Tibial artery (tissue), 4 donors: Measurements from ENCODE around the gene INCA1.

ENCODE experiments used
- DNase-seq, 2 donors: peaks; one replicate each; pipeline ENCODE4 v3.0.0-alpha.2; 2019
- H3K27ac ChIP-seq, 2 donors: fragments of 200-600 bp; sonication (generic) in 1 of 2; 1 replicate in 1 of 2; 2 replicates in 1 of 2; pipeline ENCODE4 v1.5.1; 2018 to 2019; ENCODE audit warnings: mild to moderate bottlenecking in 1 of 2
- H3K27me3 ChIP-seq, 2 donors: fragments of 200-600 bp; sonication (generic) in 1 of 2; one replicate each; pipeline versions ENCODE4 v1.5.1 to v1.6.0; 2016 to 2019
- H3K36me3 ChIP-seq, 3 donors: fragments of 200-600 bp; sonication (generic) in 2 of 3; one replicate each; pipeline ENCODE4 v1.5.1; 2016 to 2019; ENCODE audit warnings: mild to moderate bottlenecking in 2 of 3
- H3K4me1 ChIP-seq, 4 donors: fragments of 200-600 bp; sonication (generic) in 2 of 4; 1 replicate in 3 of 4; 2 replicates in 1 of 4; pipeline ENCODE4 v1.5.1; 2016 to 2019
- H3K4me3 ChIP-seq, 2 donors: fragments of 200-600 bp; sonication (generic) in 1 of 2; 1 replicate in 1 of 2; 2 replicates in 1 of 2; pipeline ENCODE4 v1.5.1; 2018 to 2019; ENCODE audit warnings: mild to moderate bottlenecking in 2 of 2
- H3K9me3 ChIP-seq, 3 donors: fragments of 200-600 bp; sonication (generic) in 1 of 3; one replicate each; pipeline ENCODE4 v1.5.1; 2016 to 2019
- intact Hi-C: fragments of 100-400 bp; cut with DNase I; formaldehyde crosslinking; loops from one replicate; pipeline ENCODE4 v1.15.0; 2023; ENCODE audit warnings: low total_unique reads
- TF ChIP-seq, protein P1 (sequence below), 2 experiments: fragments of 200-600 bp in 1 of 2; fragments of 450-650 bp in 1 of 2; IDR thresholded peaks; one replicate each; pipeline ENCODE4 v1.5.1; 2017 to 2019; ENCODE audit warnings: antibody characterized with exemption in 2 of 2, mild to moderate bottlenecking in 1 of 2, moderate library complexity in 1 of 2

The INCA1 gene

GRCh38 chr17:5022171-5022711, 24.9 kb upstream of the INCA1 start:
- DNase-seq, result no peak
- Histone ChIP-seq H3K36me3 (peaks cover 53 to 78% (median 78%) of the 10 kb centered on the region in 3 donors), H3K27me3 (no peaks in the 10 kb centered on the region), H3K4me1 (no peaks in the 10 kb centered on the region), H3K27ac (no peak overlapping the region), H3K4me3 (no peak overlapping the region), H3K9me3 (no peaks in the 10 kb centered on the region)
- intact Hi-C loops, result no loop called here
- TF ChIP-seq, protein P1, sequence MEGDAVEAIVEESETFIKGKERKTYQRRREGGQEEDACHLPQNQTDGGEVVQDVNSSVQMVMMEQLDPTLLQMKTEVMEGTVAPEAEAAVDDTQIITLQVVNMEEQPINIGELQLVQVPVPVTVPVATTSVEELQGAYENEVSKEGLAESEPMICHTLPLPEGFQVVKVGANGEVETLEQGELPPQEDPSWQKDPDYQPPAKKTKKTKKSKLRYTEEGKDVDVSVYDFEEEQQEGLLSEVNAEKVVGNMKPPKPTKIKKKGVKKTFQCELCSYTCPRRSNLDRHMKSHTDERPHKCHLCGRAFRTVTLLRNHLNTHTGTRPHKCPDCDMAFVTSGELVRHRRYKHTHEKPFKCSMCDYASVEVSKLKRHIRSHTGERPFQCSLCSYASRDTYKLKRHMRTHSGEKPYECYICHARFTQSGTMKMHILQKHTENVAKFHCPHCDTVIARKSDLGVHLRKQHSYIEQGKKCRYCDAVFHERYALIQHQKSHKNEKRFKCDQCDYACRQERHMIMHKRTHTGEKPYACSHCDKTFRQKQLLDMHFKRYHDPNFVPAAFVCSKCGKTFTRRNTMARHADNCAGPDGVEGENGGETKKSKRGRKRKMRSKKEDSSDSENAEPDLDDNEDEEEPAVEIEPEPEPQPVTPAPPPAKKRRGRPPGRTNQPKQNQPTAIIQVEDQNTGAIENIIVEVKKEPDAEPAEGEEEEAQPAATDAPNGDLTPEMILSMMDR (IDR thresholded peaks at IDR 0.05), result no peak

- Histone ChIP-seq H3K27me3 (no peaks in the 10 kb centered on the region), H3K36me3 (peaks cover 70 to 95% (median 90%) of the 10 kb centered on the region in 3 donors), H3K9me3 (no peaks in the 10 kb centered on the region), H3K4me3 (no peak overlapping the region), H3K4me1 (no peaks in the 10 kb centered on the region), H3K27ac (no peak overlapping the region)
- no peak for DNase-seq
- intact Hi-C loops, result no loop called here
- TF ChIP-seq, protein P1 (IDR thresholded peaks at IDR 0.05), result no peak
Measured at GRCh38 chr17:5020502-5021023, 23.2 kb upstream of the INCA1 start.

- intact Hi-C loops, result no loop called here
- H3K4me3 ChIP-seq, result no peak overlapping the region
- TF ChIP-seq, protein P1 (IDR thresholded peaks at IDR 0.05), result no peak
- H3K36me3 ChIP-seq, result peaks cover 81 to 100% (median 93%) of the 10 kb centered on the region in 3 donors
- no peak overlapping the region for H3K27ac ChIP-seq
- no peaks in the 10 kb centered on the region for H3K4me1 ChIP-seq
- no peak for DNase-seq
- H3K9me3 ChIP-seq, result no peaks in the 10 kb centered on the region
- no peaks in the 10 kb centered on the region for H3K27me3 ChIP-seq
Measured at GRCh38 chr17:5019475-5019956, 22.2 kb upstream of the INCA1 start.

GRCh38 chr17:5014357-5014756, 17.0 kb upstream of the INCA1 start:
- H3K4me3 ChIP-seq, result no peak overlapping the region
- no peaks in the 10 kb centered on the region for H3K4me1 ChIP-seq
- no peaks in the 10 kb centered on the region for H3K27me3 ChIP-seq
- intact Hi-C loops, result no loop called here
- H3K27ac ChIP-seq, result no peak overlapping the region
- peaks cover 88 to 100% (median 91%) of the 10 kb centered on the region in 3 donors for H3K36me3 ChIP-seq
- TF ChIP-seq, protein P1 (IDR thresholded peaks at IDR 0.05), result no peak
- no peaks in the 10 kb centered on the region for H3K9me3 ChIP-seq
- DNase-seq, result no peak

DNA sequence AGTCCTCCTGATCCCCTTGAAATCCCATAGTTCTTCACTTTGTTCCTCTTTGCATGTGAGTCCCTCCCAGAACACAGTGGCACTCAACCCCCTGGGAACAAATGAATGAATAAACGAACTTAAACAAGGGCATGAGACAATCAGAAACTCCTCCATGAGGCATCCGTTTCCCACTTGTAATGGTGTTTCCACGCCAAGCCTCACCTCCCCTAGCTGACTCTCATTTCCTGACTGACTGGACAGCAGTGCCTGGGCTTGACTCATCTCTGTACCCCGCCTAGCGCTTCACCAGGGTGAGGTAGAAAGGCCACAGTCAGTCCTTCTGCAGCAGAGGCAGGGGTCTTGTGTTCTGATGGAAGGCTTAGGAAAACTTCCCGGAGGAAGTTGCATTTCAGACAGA, 14.6 kb upstream of the INCA1 start:
- Histone ChIP-seq H3K36me3 (peaks cover 92 to 100% (median 93%) of the 10 kb centered on the region in 3 donors), H3K4me3 (no peak overlapping the region), H3K27me3 (no peaks in the 10 kb centered on the region), H3K9me3 (no peaks in the 10 kb centered on the region), H3K4me1 (no peaks in the 10 kb centered on the region), H3K27ac (no peak overlapping the region)
- intact Hi-C loops, result no loop called here
- DNase-seq, result no peak
- TF ChIP-seq, protein P1 (IDR thresholded peaks at IDR 0.05), result no peak
